Inflammatory macrophage treated with lipopolysaccharide for 4 hours (primary cell): ENCODE measurements around the gene NEU1.
"Not testable (repeated sequence)": the region's sequence is repeated elsewhere in the genome, so short reads cannot be mapped to it uniquely, and the experiment has no call there.

ENCODE experiments used
- DNase-seq: peaks from one replicate; pipeline ENCODE4 v3.0.0-alpha.2; 2020

NEU1 gene

GRCh38 chr6:31837369-31838113 is 25.1 kb downstream of the NEU1 start:
- DNase-seq: no peak

DNA sequence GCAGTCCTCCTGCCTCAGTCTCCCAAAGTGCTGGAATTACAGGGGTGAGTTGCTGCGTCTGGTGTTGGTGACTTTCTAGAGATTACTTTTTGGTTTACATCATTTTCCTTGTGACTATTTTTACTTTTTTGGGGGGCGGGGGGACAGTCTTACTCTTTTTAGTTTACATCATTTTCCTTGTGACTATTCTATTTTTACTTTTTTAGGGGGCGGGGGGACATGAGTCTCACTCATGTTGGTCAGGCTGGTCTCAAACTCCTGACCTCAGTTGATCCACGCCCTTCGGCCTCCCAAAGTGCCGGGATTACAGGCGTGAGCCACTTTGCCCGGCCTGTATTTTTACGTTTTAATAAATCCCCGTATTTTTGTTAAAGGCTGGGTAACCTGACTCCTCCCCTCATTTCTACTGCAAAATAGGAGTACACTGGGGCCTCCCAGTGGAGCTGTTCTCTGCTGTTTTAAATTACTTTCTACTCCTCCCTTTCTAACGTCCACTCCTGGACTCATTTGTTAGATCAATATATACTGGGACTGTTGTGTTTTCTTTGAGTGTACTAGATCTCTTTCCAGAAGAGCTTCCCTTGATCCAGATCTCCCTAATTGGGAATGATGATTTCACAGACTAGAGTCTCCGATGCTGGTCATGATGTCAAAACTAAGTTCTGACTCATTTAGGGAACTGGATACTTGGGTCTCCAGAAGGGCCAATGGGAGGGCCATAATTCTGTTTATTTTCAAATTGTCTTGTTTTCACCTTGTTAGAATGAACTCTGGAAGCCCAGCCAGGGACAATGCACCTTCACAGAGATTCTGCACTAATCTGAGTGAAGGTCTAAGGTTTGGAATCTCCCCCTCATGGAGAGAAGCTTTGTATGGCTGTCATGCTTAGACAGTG is 25.9 kb downstream of the NEU1 start:
- DNase-seq: peak; percentile 75

DNA sequence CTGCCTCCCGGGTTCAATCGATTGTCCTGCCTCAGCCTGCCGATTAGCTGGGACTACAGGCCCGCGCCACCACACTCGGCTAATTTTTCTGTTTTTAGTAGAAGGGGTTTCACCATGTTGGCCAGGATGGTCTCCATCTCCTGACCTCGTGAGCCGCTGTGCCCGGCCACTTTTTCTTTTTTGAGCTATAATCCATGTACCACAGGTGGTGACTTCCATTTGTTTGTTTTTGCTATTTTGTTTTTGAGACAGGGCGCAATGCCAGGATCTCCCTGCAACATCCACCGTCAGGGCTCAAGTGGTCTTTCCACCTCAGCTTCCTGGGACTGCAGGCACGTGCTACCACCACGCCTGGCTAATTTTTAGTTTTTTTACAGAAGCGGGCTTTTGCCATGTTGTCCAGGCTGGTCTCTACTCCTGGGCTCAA is 26.6 kb downstream of the NEU1 start:
- DNase-seq: no peak

DNA sequence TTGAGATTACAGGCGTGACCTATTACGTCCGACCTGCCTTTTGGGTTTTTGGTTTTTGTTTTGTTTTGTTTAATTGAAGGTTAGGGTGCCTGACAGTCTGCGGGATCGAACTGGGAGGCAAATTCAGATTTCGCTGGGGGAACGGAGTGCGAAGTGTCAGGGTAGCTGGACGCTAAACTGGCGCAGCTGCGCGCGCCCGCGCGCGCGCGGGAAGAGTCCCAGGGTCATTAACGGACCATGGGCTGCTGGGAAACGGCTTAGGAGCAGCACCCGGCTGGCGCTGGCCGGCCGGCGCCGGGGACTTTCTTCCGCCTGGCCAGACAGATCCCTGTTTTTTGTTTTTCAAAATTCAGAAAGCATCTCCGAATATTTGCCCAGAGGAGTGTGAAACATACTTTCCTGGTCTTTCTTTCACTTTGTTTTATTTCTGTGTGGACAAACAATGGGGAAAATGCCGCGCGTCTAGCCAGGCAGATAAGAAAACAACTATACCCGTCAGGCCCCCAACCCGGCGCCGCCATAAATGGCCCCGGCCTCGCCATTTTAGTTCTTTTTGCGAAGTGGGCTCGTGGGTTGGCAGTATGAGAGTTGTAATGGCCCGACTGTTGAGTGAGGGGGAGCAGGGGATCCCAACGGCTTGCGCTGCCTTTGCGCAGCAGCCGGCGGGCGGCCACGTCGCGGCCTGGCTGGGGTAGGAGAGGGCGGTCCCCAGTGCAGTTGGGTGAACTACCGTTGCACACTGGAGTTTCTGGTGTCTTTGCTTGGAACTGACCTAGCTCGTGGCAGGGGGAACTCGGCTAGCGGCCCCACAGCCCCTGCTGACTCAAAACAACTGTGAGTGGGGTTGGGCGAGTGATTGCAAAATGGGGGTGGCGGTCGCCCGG is 28.0 kb downstream of the NEU1 start:
- peak; percentile 86 for DNase-seq

- peak; percentile 80 for DNase-seq
Observed at GRCh38 chr6:31831350-31832215, 31.0 kb downstream of the NEU1 start.

DNA sequence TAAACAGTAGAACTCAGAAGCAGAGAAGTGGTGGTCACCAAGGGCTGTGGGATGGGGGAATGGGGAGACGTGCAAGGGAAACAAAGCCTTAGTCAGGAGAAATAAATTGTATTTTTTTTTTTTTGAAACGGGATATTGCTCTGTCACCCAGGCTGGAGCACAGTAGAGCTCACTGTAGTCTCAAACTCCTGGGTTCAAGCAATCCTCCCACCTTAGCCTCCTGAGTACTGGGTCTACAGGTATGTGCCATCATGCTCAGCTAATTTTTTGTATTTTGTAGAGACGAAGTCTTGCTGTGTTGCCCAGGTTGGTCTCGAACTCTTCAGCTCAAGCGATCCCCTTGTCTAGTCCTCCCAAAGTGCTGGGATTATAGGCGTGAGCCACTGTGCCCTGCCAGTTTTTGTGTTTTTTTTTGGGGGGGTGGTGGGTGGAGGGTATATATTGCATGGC is 31.7 kb downstream of the NEU1 start:
- DNase-seq: no peak

DNA sequence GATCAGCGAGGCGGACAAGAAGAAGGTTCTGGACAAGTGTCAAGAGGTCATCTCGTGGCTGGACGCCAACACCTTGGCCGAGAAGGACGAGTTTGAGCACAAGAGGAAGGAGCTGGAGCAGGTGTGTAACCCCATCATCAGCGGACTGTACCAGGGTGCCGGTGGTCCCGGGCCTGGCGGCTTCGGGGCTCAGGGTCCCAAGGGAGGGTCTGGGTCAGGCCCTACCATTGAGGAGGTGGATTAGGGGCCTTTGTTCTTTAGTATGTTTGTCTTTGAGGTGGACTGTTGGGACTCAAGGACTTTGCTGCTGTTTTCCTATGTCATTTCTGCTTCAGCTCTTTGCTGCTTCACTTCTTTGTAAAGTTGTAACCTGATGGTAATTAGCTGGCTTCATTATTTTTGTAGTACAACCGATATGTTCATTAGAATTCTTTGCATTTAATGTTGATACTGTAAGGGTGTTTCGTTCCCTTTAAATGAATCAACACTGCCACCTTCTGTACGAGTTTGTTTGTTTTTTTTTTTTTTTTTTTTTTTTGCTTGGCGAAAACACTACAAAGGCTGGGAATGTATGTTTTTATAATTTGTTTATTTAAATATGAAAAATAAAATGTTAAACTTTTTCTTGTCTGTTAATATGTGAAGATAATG is 32.9 kb downstream of the NEU1 start:
- peak; percentile 60 for DNase-seq

DNA sequence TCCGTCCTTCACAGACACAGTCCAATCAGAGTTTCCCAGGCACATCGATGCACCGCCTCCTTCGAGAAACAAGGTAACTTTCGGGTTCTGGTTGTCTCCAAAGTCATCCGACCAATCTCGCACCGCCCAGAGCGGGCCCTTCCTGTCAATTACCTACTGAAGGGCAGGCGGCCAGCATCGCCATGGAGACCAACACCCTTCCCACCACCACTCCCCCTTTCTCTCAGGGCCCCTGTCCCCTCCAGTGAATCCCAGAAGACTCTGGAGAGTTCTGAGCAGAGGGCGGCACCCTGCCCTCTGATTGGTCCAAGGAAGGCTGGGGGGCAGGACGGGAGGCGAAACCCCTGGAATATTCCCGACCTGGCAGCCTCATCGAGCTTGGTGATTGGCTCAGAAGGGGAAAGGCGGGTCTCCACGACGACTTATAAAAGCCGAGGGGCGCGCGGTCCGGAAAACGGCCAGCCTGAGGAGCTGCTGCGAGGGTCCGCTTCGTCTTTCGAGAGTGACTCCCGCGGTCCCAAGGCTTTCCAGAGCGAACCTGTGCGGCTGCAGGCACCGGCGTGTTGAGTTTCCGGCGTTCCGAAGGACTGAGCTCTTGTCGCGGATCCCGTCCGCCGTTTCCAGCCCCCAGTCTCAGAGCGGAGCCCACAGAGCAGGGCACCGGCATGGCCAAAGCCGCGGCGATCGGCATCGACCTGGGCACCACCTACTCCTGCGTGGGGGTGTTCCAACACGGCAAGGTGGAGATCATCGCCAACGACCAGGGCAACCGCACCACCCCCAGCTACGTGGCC is 35.1 kb downstream of the NEU1 start, which contains the start of gene HSPA1B:
Gene HSPA1B (plus strand): TSS at position 453 of the 794 bp plus-strand sequence. CDS start 213 bp downstream, at position 666.
- peak; percentile 99 for DNase-seq

DNA sequence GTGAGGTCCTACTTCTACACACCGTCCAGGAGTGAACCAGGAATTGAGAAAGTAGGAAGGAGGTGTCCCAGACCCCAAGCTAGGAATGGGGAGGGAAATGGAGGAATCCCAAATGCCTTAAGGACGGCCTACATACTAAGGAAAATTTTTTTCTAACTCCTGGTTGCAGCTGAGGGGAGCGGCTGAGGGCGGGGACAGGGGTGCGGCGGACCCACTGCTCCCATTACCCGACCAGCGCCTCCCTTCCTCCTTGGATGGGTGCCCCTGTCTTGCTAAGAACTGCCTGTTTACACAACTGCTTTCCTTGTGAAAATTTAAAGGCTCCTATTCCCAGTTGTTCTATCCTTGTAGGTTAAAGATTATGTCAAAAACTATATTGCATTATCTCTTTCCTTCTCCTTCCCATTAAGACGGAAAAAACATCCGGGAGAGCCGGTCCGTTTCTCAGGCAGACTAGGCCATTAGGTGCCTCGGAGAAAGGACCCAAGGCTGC is 35.8 kb downstream of the NEU1 start:
- DNase-seq: no peak

- DNase-seq: no peak
Observed at GRCh38 chr6:31825553-31825952, 37.1 kb downstream of the NEU1 start.

- peak; percentile 49 for DNase-seq
Observed at GRCh38 chr6:31823592-31824196, 38.9 kb downstream of the NEU1 start.

GRCh38 chr6:31822036-31822821 is 40.4 kb downstream of the NEU1 start:
- peak; percentile 94 for DNase-seq

DNA sequence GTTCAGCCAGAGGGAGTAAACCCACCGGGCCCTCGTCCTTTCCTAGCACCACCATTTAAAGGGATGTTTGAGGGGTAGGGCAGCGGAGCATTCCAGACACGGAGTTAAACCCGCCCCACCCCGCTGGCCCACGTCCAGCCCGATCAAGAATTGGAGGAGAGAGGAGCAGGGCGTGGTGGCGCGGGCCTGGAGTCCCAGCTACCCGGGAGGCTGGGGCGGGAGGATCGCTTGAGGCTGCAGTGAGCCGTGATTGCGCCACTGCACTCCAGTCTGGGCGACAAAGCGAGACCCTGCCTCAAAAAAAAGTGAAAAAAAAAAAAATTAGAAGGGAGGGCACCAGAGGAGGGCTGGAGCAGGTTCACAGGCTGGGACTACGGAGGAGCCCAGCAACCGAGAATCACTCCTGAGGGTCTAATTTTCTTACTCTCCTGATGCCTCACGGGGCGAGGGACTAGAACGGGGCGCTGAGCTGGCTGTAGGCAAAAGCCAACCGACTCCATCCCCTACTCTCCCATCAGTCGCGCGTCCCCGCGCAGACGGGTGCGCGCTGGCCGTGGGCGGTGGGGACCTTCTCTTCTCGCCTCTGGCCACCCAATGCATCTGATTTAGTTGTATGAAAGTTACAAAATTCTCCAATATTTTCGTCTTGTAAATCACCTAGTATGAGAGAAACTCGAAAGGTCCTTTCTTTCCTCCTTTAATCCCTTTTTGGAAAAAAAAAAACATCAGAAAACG is 41.2 kb downstream of the NEU1 start:
- DNase-seq: peak; percentile 68

DNA sequence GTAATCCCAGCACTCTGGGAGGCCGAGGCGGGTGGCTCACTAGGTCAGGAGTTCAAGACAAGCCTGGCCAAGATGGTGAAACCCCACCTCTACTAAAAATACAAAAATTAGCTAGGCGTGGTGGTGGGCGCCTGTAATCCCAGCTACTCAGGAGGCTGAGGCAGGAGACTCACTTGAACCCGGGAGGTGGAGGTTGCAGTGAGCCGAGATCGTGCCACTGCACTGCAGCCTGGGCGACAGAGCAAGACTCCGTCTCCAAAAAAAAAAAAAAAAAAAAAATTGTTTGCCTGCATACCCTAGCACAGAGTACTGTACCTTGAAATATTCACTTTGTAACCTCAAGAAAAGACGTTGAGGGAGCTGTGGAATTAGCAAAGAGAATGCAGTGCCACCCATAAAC is 42.2 kb downstream of the NEU1 start:
- DNase-seq: not testable (repeated sequence)

DNA sequence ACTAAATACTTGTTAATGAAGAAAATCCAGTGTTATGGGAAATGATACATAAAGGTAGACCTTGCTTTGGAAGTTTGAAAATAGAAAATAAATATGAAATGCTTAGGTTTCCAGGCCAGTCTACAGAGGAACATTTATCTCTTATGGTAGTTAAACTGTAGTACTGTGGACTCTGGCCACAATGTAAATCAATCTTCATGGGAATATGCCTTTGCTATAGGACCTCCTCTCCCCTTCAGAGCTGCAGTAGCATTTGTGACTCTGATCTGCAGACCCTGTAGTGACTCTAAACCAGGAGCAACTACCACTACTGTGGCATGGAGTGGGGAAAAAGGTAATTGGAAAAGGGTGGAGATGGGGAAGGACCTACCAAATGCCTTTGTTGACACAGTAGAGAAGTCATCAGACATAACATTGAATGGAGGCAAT is 42.7 kb downstream of the NEU1 start:
- DNase-seq: no peak

GRCh38 chr6:31817929-31818511 is 44.6 kb downstream of the NEU1 start:
- DNase-seq: not testable (repeated sequence)

GRCh38 chr6:31817133-31817928 is 45.3 kb downstream of the NEU1 start:
- peak; percentile 68 for DNase-seq
